MM.1S (cell line): ENCODE results near the gene MAGI2.

Experiments
- DNase-seq: peaks from one replicate; pipeline ENCODE4 v3.0.0-alpha.2; 2015
- H2AFZ ChIP-seq: fragments of 300-600 bp; sonication (generic); 2 replicates; pipeline ENCODE4 v1.6.0; 2016; ENCODE audit warnings: antibody characterized with exemption, low read length
- H3F3A ChIP-seq: fragments of 300-600 bp; sonication (generic); 2 replicates; pipeline ENCODE4 v1.6.1; 2016; ENCODE audit warnings: mild to moderate bottlenecking, antibody characterized with exemption, low read length, moderate library complexity, mixed read lengths; ENCODE audit not compliant: insufficient read depth
- H3K27ac ChIP-seq: fragments of 300-600 bp; sonication (generic); 2 replicates; pipeline ENCODE4 v1.5.1; 2016; ENCODE audit warnings: mild to moderate bottlenecking, low read length
- H3K27me3 ChIP-seq: fragments of 300-600 bp; sonication (generic); replicated peaks from 2 replicates; pipeline ENCODE4 v1.6.0; 2016; ENCODE audit warnings: low read length; ENCODE audit not compliant: insufficient read depth
- H3K36me3 ChIP-seq: fragments of 300-600 bp; sonication (generic); replicated peaks from 2 replicates; pipeline ENCODE4 v1.6.1; 2016; ENCODE audit warnings: mild to moderate bottlenecking, low read length, mixed read lengths; ENCODE audit not compliant: insufficient read depth
- H3K4me1 ChIP-seq: fragments of 300-600 bp; sonication (generic); 2 replicates; pipeline ENCODE4 v1.6.1; 2016; ENCODE audit warnings: low read length, mixed read lengths
- H3K4me2 ChIP-seq: fragments of 300-600 bp; sonication (generic); 2 replicates; pipeline ENCODE4 v1.6.0; 2016; ENCODE audit warnings: low read depth, low read length
- H3K4me3 ChIP-seq: fragments of 300-600 bp; sonication (generic); 2 replicates; pipeline ENCODE4 v1.5.1; 2016; ENCODE audit warnings: low read length, mixed read lengths
- H3K79me2 ChIP-seq: fragments of 300-600 bp; sonication (generic); 2 replicates; pipeline ENCODE4 v1.6.1; 2016; ENCODE audit warnings: mixed run types, low read length, mixed read lengths
- H3K9ac ChIP-seq: fragments of 300-600 bp; sonication (generic); 2 replicates; pipeline ENCODE4 v1.6.1; 2016; ENCODE audit warnings: low read length, mixed read lengths
- H3K9me2 ChIP-seq: fragments of 300-600 bp; sonication (generic); replicated peaks from 2 replicates; pipeline ENCODE4 v1.6.1; 2016; ENCODE audit warnings: mild to moderate bottlenecking, low read length, mixed read lengths; ENCODE audit not compliant: insufficient read depth
- H3K9me3 ChIP-seq: fragments of 300-600 bp; sonication (generic); replicated peaks from 2 replicates; pipeline ENCODE4 v1.6.1; 2016; ENCODE audit warnings: mild to moderate bottlenecking, low read length, mixed read lengths; ENCODE audit not compliant: insufficient read depth
- H4K20me1 ChIP-seq: fragments of 300-600 bp; sonication (generic); 2 replicates; pipeline ENCODE4 v1.6.1; 2016; ENCODE audit warnings: mild to moderate bottlenecking, low read length, moderate library complexity, mixed read lengths; ENCODE audit not compliant: insufficient read depth
- EZH2 ChIP-seq: fragments of 300-600 bp; sonication (generic); optimal IDR thresholded peaks from 2 replicates; pipeline ENCODE3; 2017; ENCODE audit warnings: low read depth, mild to moderate bottlenecking, antibody characterized with exemption, low read length, mixed read lengths
- EZH2phosphoT487 ChIP-seq: fragments of 300-600 bp; sonication (generic); IDR thresholded peaks from 2 replicates; pipeline ENCODE4 v1.6.1; 2018; ENCODE audit warnings: antibody characterized with exemption, low read length
- TF ChIP-seq, protein P1 (sequence below): fragments of 300-600 bp; sonication (generic); IDR thresholded peaks from 2 replicates; pipeline ENCODE4 v1.5.1; 2016; ENCODE audit warnings: antibody characterized with exemption, low read length, mixed read lengths

MAGI2 gene

DNA sequence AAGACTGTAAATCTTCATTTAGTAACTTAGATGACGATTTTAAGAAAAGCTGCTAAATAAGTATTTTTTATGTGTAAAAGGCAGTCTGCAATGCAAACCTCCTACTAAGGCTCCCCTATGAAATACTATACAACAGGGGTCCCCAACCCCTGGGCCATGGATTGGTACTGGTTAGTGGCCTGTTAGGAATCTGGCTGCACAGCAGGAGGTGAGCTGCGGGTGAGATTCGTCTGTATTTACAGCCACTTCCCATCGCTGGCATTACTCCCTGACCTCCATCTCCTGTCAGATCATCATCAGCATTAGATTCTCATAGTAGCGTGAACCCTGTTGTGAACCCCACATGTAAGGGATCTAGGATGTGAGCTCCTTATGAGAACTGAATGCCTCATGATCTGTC is 580.4 kb downstream of the MAGI2 start:
- no peak for TF ChIP-seq EZH2
- TF ChIP-seq EZH2phosphoT487: no peak
- TF ChIP-seq, protein P1, sequence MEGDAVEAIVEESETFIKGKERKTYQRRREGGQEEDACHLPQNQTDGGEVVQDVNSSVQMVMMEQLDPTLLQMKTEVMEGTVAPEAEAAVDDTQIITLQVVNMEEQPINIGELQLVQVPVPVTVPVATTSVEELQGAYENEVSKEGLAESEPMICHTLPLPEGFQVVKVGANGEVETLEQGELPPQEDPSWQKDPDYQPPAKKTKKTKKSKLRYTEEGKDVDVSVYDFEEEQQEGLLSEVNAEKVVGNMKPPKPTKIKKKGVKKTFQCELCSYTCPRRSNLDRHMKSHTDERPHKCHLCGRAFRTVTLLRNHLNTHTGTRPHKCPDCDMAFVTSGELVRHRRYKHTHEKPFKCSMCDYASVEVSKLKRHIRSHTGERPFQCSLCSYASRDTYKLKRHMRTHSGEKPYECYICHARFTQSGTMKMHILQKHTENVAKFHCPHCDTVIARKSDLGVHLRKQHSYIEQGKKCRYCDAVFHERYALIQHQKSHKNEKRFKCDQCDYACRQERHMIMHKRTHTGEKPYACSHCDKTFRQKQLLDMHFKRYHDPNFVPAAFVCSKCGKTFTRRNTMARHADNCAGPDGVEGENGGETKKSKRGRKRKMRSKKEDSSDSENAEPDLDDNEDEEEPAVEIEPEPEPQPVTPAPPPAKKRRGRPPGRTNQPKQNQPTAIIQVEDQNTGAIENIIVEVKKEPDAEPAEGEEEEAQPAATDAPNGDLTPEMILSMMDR: no peak
- H3K4me1 ChIP-seq: no peaks in the 10 kb centered on the region
- no peak overlapping the region for H2AFZ ChIP-seq
- H3K9me2 ChIP-seq: no peaks in the 10 kb centered on the region
- H3K4me3 ChIP-seq: no peak overlapping the region
- H3K9me3 ChIP-seq: no peaks in the 10 kb centered on the region
- no peaks in the 10 kb centered on the region for H3K79me2 ChIP-seq
- no peak overlapping the region for H3K9ac ChIP-seq
- H3K4me2 ChIP-seq: no peak overlapping the region
- no peaks in the 10 kb centered on the region for H3K27me3 ChIP-seq
- no peaks in the 10 kb centered on the region for H4K20me1 ChIP-seq
- H3F3A ChIP-seq: no peaks in the 10 kb centered on the region
- no peak overlapping the region for H3K27ac ChIP-seq
- DNase-seq: no peak
- H3K36me3 ChIP-seq: no peaks in the 10 kb centered on the region

DNA sequence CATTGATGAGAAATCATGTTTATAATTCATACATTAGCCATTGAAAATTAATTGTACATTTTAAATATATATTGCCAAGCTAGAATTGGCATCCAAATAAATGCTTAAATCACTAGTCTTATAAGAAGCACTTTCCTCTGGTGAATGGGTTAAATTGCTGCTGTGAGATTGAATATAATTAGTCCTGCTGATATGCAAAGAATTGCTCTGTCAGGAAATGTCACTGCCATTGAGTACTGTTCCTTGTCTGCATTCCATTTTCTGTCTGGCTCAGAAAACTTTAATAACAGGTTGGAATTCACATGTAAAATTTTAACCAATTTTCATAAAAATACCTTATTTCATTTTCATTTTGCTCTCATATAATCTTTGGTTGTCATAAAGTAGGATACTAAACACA is 589.1 kb downstream of the MAGI2 start:
- no peaks in the 10 kb centered on the region for H3K4me1 ChIP-seq
- DNase-seq: no peak
- H3K9ac ChIP-seq: no peak overlapping the region
- no peak overlapping the region for H3K4me3 ChIP-seq
- no peaks in the 10 kb centered on the region for H3K9me3 ChIP-seq
- H3K27ac ChIP-seq: no peak overlapping the region
- no peak for TF ChIP-seq EZH2
- TF ChIP-seq, protein P1: no peak
- no peak for TF ChIP-seq EZH2phosphoT487
- H3K36me3 ChIP-seq: no peaks in the 10 kb centered on the region
- no peaks in the 10 kb centered on the region for H3K9me2 ChIP-seq
- no peak overlapping the region for H2AFZ ChIP-seq
- no peaks in the 10 kb centered on the region for H3K27me3 ChIP-seq
- H3K79me2 ChIP-seq: no peaks in the 10 kb centered on the region
- H4K20me1 ChIP-seq: no peaks in the 10 kb centered on the region
- H3F3A ChIP-seq: no peaks in the 10 kb centered on the region
- H3K4me2 ChIP-seq: no peak overlapping the region

DNA sequence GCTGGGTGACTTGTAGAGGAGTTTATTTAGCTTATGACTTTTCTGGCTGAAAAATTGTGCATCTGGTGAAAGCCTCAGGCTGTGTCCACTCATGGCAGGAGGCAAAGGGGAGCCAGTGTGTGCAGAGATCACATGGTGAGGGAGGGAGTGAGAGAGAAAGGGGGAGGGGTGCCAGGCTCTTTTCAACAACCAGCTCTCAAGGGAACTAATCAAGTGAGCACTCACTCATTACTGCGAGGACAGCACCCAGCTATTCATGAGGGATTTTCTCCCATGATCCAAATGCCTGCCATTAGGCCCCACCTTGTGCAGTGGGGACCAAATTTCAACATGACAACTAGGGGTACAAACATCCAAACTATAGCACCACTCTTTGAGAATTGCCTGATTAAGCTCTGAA is 590.2 kb downstream of the MAGI2 start:
- H3K9me2 ChIP-seq: no peaks in the 10 kb centered on the region
- H3K27me3 ChIP-seq: no peaks in the 10 kb centered on the region
- no peaks in the 10 kb centered on the region for H3F3A ChIP-seq
- H3K9me3 ChIP-seq: no peaks in the 10 kb centered on the region
- H2AFZ ChIP-seq: no peak overlapping the region
- H3K79me2 ChIP-seq: no peaks in the 10 kb centered on the region
- no peak overlapping the region for H3K4me2 ChIP-seq
- no peak for DNase-seq
- no peak overlapping the region for H3K9ac ChIP-seq
- H4K20me1 ChIP-seq: no peaks in the 10 kb centered on the region
- H3K4me1 ChIP-seq: no peaks in the 10 kb centered on the region
- TF ChIP-seq EZH2: no peak
- H3K27ac ChIP-seq: no peak overlapping the region
- H3K36me3 ChIP-seq: no peaks in the 10 kb centered on the region
- H3K4me3 ChIP-seq: no peak overlapping the region

DNA sequence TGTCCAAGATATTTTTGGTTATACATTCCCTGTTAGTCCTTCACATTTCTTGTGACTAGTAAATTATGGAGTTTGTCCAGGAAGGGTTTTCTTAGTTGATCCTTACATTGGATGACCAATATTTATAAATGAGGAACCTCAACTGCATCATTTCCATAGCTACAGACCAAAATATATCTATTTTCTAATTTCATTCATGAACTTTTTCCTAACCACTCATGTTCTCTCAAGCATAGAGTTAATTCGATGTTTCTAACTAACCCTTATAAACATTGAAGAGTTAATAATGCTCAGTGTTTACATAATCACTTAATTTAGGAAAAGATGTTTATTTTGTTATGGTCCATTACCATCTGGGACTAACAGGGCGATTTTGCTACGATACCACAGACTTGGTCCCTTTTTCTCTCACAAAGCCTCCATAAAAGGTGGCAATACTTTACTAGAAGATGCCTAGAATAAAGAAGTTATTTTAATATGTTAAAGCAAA is 591.0 kb downstream of the MAGI2 start:
- no peaks in the 10 kb centered on the region for H3K79me2 ChIP-seq
- no peaks in the 10 kb centered on the region for H3K27me3 ChIP-seq
- H3K4me1 ChIP-seq: no peaks in the 10 kb centered on the region
- no peaks in the 10 kb centered on the region for H4K20me1 ChIP-seq
- no peaks in the 10 kb centered on the region for H3K9me3 ChIP-seq
- TF ChIP-seq EZH2phosphoT487 (no peak), EZH2 (no peak)
- TF ChIP-seq, protein P1: no peak
- no peaks in the 10 kb centered on the region for H3K9me2 ChIP-seq
- no peak overlapping the region for H3K4me2 ChIP-seq
- no peak overlapping the region for H2AFZ ChIP-seq
- H3K27ac ChIP-seq: no peak overlapping the region
- no peaks in the 10 kb centered on the region for H3F3A ChIP-seq
- no peak for DNase-seq
- no peak overlapping the region for H3K4me3 ChIP-seq
- H3K36me3 ChIP-seq: no peaks in the 10 kb centered on the region
- no peak overlapping the region for H3K9ac ChIP-seq
